Measurements from ENCODE around the gene TRAPPC14.

TRAPPC14 gene

DNA sequence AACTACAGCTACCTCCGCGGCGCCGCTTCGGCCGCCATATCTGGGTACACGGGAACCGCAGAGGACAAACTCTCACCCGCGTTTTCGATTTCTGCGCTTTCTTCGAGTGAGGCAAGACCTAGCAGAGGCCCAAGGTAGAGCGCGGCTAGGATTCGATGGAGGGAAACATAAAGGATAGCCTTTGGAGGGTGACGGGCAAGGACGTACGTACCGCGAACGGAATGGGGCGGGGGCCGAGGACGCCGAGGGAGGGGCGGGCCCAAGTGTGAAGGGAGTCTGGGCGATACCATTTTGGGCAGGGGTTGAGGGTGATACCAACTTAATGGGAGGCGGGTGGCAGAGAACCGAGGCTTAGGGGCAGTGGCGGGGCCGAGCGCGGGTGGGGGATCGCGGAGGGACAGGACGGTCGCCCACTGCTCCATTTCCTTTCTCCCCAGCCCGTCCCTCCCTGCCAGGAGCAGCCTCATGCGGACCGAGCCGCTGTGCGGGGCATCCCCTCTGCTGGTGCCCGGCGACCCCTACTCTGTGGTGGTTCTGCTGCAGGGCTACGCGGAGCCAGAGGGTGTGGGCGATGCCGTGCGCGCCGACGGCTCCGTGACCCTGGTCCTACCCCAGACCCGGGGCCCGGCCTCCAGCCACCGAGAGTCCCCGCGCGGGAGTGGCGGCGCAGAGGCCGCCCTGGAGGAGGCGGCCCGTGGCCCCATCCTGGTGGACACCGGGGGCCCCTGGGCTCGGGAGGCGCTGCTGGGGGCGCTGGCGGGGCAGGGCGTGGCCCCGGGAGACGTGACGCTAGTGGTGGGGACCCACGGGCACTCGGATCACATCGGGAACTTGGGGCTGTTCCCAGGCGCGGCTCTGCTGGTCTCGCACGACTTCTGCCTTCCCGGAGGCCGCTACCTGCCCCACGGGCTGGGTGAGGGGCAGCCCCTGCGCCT is 31.3 kb downstream of the TRAPPC14 start, which contains the start of gene MBLAC1 (continued):
- TF ChIP-seq ZNF211 (tag by site-specific recombination; IDR thresholded peaks at IDR 0.05; ENCODE audit: low read depth) (no peak), BCL11A (tag by site-specific recombination; IDR thresholded peaks at IDR 0.05; ENCODE audit: low read depth) (no peak), IKZF3 (tag by site-specific recombination; IDR thresholded peaks at IDR 0.05) (no peak), ZNF530 (tag by site-specific recombination; IDR thresholded peaks at IDR 0.05; ENCODE audit: low read depth) (no peak), ZNF624 (tag by site-specific recombination; IDR thresholded peaks at IDR 0.05) (no peak), ZNF214 (tag by site-specific recombination; IDR thresholded peaks at IDR 0.05; ENCODE audit: borderline replicate concordance) (no peak), ZNF843 (tag by site-specific recombination; IDR thresholded peaks at IDR 0.05) (peak; percentile 25; the same call in 1 of the 2 replicates), ZNF521 (tag by site-specific recombination; IDR thresholded peaks at IDR 0.05) (no peak), ZFP3 (tag by site-specific recombination; IDR thresholded peaks at IDR 0.05; ENCODE audit: low read depth) (no peak), ZNF571 (tag by site-specific recombination; IDR thresholded peaks at IDR 0.05) (no peak), ZNF561 (tag by site-specific recombination; IDR thresholded peaks at IDR 0.05; ENCODE audit: borderline replicate concordance) (peak; percentile 59), ZNF529 (tag by site-specific recombination; IDR thresholded peaks at IDR 0.05; ENCODE audit: insufficient replicate concordance) (no peak), ZNF660 (tag by site-specific recombination; IDR thresholded peaks at IDR 0.05) (peak; percentile 87), ZNF76 (tag by site-specific recombination; IDR thresholded peaks at IDR 0.05; ENCODE audit: borderline replicate concordance, low read depth) (peak; percentile 23; the same call in 1 of the 2 replicates), GFI1B (tag by site-specific recombination; IDR thresholded peaks at IDR 0.05) (no peak), ZNF426 (tag by site-specific recombination; IDR thresholded peaks at IDR 0.05) (no peak), ZBTB20 (tag by site-specific recombination; IDR thresholded peaks at IDR 0.05) (peak; percentile 97)
- TF ChIP-seq, protein P1, sequence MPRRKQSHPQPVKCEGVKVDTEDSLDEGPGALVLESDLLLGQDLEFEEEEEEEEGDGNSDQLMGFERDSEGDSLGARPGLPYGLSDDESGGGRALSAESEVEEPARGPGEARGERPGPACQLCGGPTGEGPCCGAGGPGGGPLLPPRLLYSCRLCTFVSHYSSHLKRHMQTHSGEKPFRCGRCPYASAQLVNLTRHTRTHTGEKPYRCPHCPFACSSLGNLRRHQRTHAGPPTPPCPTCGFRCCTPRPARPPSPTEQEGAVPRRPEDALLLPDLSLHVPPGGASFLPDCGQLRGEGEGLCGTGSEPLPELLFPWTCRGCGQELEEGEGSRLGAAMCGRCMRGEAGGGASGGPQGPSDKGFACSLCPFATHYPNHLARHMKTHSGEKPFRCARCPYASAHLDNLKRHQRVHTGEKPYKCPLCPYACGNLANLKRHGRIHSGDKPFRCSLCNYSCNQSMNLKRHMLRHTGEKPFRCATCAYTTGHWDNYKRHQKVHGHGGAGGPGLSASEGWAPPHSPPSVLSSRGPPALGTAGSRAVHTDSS (tag by site-specific recombination; IDR thresholded peaks at IDR 0.05) = no peak
- TF ChIP-seq, protein P2, sequence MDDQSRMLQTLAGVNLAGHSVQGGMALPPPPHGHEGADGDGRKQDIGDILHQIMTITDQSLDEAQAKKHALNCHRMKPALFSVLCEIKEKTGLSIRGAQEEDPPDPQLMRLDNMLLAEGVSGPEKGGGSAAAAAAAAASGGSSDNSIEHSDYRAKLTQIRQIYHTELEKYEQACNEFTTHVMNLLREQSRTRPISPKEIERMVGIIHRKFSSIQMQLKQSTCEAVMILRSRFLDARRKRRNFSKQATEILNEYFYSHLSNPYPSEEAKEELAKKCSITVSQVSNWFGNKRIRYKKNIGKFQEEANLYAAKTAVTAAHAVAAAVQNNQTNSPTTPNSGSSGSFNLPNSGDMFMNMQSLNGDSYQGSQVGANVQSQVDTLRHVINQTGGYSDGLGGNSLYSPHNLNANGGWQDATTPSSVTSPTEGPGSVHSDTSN (CRISPR knock-in tag; IDR thresholded peaks at IDR 0.05) = no peak
- TF ChIP-seq, protein P3, sequence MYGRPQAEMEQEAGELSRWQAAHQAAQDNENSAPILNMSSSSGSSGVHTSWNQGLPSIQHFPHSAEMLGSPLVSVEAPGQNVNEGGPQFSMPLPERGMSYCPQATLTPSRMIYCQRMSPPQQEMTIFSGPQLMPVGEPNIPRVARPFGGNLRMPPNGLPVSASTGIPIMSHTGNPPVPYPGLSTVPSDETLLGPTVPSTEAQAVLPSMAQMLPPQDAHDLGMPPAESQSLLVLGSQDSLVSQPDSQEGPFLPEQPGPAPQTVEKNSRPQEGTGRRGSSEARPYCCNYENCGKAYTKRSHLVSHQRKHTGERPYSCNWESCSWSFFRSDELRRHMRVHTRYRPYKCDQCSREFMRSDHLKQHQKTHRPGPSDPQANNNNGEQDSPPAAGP (tag by site-specific recombination; IDR thresholded peaks at IDR 0.05) = peak; percentile 83
- TF ChIP-seq, protein P4, sequence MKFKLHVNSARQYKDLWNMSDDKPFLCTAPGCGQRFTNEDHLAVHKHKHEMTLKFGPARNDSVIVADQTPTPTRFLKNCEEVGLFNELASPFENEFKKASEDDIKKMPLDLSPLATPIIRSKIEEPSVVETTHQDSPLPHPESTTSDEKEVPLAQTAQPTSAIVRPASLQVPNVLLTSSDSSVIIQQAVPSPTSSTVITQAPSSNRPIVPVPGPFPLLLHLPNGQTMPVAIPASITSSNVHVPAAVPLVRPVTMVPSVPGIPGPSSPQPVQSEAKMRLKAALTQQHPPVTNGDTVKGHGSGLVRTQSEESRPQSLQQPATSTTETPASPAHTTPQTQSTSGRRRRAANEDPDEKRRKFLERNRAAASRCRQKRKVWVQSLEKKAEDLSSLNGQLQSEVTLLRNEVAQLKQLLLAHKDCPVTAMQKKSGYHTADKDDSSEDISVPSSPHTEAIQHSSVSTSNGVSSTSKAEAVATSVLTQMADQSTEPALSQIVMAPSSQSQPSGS (tag by site-specific recombination; IDR thresholded peaks at IDR 0.05; ENCODE audit: low read depth) = no peak
- TF ChIP-seq, protein P5, sequence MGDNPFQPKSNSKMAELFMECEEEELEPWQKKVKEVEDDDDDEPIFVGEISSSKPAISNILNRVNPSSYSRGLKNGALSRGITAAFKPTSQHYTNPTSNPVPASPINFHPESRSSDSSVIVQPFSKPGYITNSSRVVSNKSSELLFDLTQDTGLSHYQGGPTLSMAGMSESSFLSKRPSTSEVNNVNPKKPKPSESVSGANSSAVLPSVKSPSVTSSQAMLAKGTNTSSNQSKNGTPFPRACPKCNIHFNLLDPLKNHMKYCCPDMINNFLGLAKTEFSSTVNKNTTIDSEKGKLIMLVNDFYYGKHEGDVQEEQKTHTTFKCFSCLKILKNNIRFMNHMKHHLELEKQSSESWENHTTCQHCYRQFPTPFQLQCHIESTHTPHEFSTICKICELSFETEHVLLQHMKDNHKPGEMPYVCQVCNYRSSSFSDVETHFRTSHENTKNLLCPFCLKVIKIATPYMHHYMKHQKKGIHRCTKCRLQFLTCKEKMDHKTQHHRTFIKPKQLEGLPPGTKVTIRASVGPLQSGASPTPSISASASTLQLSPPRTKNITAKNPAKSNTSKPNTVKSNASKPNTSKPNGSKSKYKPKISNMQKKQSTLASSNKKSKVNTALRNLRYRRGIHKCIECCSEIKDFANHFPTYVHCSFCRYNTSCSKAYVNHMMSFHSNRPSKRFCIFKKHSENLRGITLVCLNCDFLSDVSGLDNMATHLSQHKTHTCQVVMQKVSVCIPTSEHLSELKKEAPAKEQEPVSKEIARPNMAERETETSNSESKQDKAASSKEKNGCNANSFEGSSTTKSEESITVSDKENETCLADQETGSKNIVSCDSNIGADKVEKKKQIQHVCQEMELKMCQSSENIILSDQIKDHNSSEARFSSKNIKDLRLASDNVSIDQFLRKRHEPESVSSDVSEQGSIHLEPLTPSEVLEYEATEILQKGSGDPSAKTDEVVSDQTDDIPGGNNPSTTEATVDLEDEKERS (tag by site-specific recombination; IDR thresholded peaks at IDR 0.05) = no peak
- TF ChIP-seq, protein P6, sequence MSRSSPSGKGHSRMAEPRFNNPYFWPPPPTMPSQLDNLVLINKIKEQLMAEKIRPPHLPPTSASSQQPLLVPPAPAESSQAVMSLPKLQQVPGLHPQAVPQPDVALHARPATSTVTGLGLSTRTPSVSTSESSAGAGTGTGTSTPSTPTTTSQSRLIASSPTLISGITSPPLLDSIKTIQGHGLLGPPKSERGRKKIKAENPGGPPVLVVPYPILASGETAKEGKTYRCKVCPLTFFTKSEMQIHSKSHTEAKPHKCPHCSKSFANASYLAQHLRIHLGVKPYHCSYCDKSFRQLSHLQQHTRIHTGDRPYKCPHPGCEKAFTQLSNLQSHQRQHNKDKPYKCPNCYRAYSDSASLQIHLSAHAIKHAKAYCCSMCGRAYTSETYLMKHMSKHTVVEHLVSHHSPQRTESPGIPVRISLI (tag by site-specific recombination; IDR thresholded peaks at IDR 0.05) = no peak
- TF ChIP-seq, protein P7, sequence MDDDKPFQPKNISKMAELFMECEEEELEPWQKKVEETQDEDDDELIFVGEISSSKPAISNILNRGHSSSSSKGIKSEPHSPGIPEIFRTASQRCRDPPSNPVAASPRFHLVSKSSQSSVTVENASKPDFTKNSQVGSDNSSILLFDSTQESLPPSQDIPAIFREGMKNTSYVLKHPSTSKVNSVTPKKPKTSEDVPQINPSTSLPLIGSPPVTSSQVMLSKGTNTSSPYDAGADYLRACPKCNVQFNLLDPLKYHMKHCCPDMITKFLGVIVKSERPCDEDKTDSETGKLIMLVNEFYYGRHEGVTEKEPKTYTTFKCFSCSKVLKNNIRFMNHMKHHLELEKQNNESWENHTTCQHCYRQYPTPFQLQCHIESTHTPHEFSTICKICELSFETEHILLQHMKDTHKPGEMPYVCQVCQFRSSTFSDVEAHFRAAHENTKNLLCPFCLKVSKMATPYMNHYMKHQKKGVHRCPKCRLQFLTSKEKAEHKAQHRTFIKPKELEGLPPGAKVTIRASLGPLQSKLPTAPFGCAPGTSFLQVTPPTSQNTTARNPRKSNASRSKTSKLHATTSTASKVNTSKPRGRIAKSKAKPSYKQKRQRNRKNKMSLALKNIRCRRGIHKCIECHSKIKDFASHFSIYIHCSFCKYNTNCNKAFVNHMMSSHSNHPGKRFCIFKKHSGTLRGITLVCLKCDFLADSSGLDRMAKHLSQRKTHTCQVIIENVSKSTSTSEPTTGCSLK (tag by site-specific recombination; IDR thresholded peaks at IDR 0.05) = no peak

Measured in HEK293 (cell line).